ENCODE results near the gene UBE2G1.
"Not testable (repeated sequence)": the region's sequence is repeated elsewhere in the genome, so short reads cannot be mapped to it uniquely, and the experiment has no call there.

The UBE2G1 gene

GRCh38 chr17:4305224-4305623, 61.3 kb downstream of the UBE2G1 start:
- no peak for DNase-seq (ENCODE audit: low read depth in 3 of 3)

GRCh38 chr17:4304417-4305027, 62.0 kb downstream of the UBE2G1 start:
- peak in 2 of 3 donors; percentile 23 to 61 for DNase-seq (ENCODE audit: low read depth in 3 of 3)

GRCh38 chr17:4301066-4301465, 65.4 kb downstream of the UBE2G1 start:
- DNase-seq (ENCODE audit: low read depth in 3 of 3): no peak

- DNase-seq (ENCODE audit: low read depth in 3 of 3): no peak
Measured at GRCh38 chr17:4297351-4297750, 69.1 kb downstream of the UBE2G1 start.

GRCh38 chr17:4295686-4296085, 70.8 kb downstream of the UBE2G1 start:
- no peak for DNase-seq (ENCODE audit: low read depth in 3 of 3)

GRCh38 chr17:4293572-4293971, 72.9 kb downstream of the UBE2G1 start:
- no peak for DNase-seq (ENCODE audit: low read depth in 3 of 3)

- DNase-seq (ENCODE audit: low read depth in 3 of 3): no peak
Measured at GRCh38 chr17:4287710-4288109, 78.8 kb downstream of the UBE2G1 start.

GRCh38 chr17:4276514-4276913, 90.0 kb downstream of the UBE2G1 start:
- DNase-seq (ENCODE audit: low read depth in 3 of 3): no peak

GRCh38 chr17:4272972-4273368, 93.5 kb downstream of the UBE2G1 start:
- DNase-seq (ENCODE audit: low read depth in 3 of 3): no peak

- DNase-seq (ENCODE audit: low read depth in 3 of 3): no peak
Measured at GRCh38 chr17:4272213-4272971, 94.1 kb downstream of the UBE2G1 start.

- DNase-seq (ENCODE audit: low read depth in 3 of 3): no peak
Measured at GRCh38 chr17:4270736-4271135, 95.7 kb downstream of the UBE2G1 start.

GRCh38 chr17:4269915-4270314, 96.6 kb downstream of the UBE2G1 start:
- no peak for DNase-seq (ENCODE audit: low read depth in 3 of 3)

- no peak for DNase-seq (ENCODE audit: low read depth in 3 of 3)
Measured at GRCh38 chr17:4267402-4267801, 99.1 kb downstream of the UBE2G1 start.

- DNase-seq (ENCODE audit: low read depth in 3 of 3): no peak
Measured at GRCh38 chr17:4266550-4266949, 99.9 kb downstream of the UBE2G1 start.

- peak; percentile 94 to 98 (median 98) for DNase-seq (ENCODE audit: low read depth in 3 of 3)
Measured at GRCh38 chr17:4263282-4264215, 102.9 kb downstream of the UBE2G1 start, which contains the start of gene ANKFY1. TSS of gene ANKFY1 (minus strand) at chr17:4263979. CDS start at chr17:4263941, 38 bp downstream.

GRCh38 chr17:4262703-4263102, 103.8 kb downstream of the UBE2G1 start:
- DNase-seq (ENCODE audit: low read depth in 3 of 3): no peak

GRCh38 chr17:4261452-4261851, 105.0 kb downstream of the UBE2G1 start:
- DNase-seq (ENCODE audit: low read depth in 3 of 3): no peak

GRCh38 chr17:4258867-4259266, 107.6 kb downstream of the UBE2G1 start:
- DNase-seq (ENCODE audit: low read depth in 3 of 3): no peak

- DNase-seq (ENCODE audit: low read depth in 3 of 3): no peak
Measured at GRCh38 chr17:4256952-4257351, 109.5 kb downstream of the UBE2G1 start.

- DNase-seq (ENCODE audit: low read depth in 3 of 3): not testable (repeated sequence)
Measured at GRCh38 chr17:4255271-4255670, 111.2 kb downstream of the UBE2G1 start.

- DNase-seq (ENCODE audit: low read depth in 3 of 3): no peak
Measured at GRCh38 chr17:4250887-4251286, 115.6 kb downstream of the UBE2G1 start.

- no peak for DNase-seq (ENCODE audit: low read depth in 3 of 3)
Measured at GRCh38 chr17:4249452-4250029, 116.9 kb downstream of the UBE2G1 start.

Data from stimulated activated CD4-positive, alpha-beta T cell treated with anti-CD3 and anti-CD28 coated beads, TNF-alpha, amount 100 ng/mL, for 48 hours (primary cell).